Calu3 (cell line): ENCODE data around the gene MILR1. TPM values are rescaled to one million over a fixed set of nuclear protein-coding genes. Genes with fewer than 3 reads are reported as not detected.
"Not testable (repeated sequence)": the region's sequence is repeated elsewhere in the genome, so short reads cannot be mapped to it uniquely, and the experiment has no call there.

ENCODE experiments used
- BruUV-seq: library from RNA; stranded (reverse); fragments of 400-500 nt; replicated peaks from 2 replicates; lab custom pipeline; 2021; lab: Mats Ljungman, UMichigan
- CTCF ChIA-PET: fragments of 300-600 bp; sonication (Branson Sonifier 250); formaldehyde crosslinking; loops from one replicate; lab custom pipeline; 2022; ENCODE audit warnings: antibody characterized with exemption; lab: Charles Lee
- DNase-seq: peaks from one replicate; pipeline ENCODE4 v3.0.0; 2022
- H3K27ac Mint-ChIP-seq: one replicate; pipeline ENCODE4 v1.8.0; 2022; ENCODE audit warnings: mixed read lengths; ENCODE audit not compliant: unreplicated experiment
- H3K27me3 Mint-ChIP-seq: one replicate; pipeline ENCODE4 v1.8.0; 2022; ENCODE audit warnings: mixed read lengths; ENCODE audit not compliant: unreplicated experiment
- H3K36me3 Mint-ChIP-seq: one replicate; pipeline ENCODE4 v1.8.0; 2022; ENCODE audit warnings: mild to moderate bottlenecking, moderate library complexity, mixed read lengths; ENCODE audit not compliant: insufficient read depth, unreplicated experiment
- H3K4me1 Mint-ChIP-seq: one replicate; pipeline ENCODE4 v1.8.0; 2022; ENCODE audit warnings: mild to moderate bottlenecking, low read depth, mixed read lengths; ENCODE audit not compliant: unreplicated experiment
- H3K4me3 Mint-ChIP-seq: one replicate; pipeline ENCODE4 v1.8.0; 2022; ENCODE audit warnings: mild to moderate bottlenecking, low read depth, moderate library complexity, mixed read lengths; ENCODE audit not compliant: unreplicated experiment
- H3K9me3 Mint-ChIP-seq: one replicate; pipeline ENCODE4 v1.8.0; 2022; ENCODE audit warnings: low read depth, mixed read lengths; ENCODE audit not compliant: unreplicated experiment
- intact Hi-C: fragments of 100-400 bp; cut with micrococcal nuclease; formaldehyde crosslinking; loops from one replicate; pipeline ENCODE4 v1.10.0; 2022; ENCODE audit not compliant: unreplicated experiment
- total RNA-seq: library from RNA; stranded (reverse); gene quantifications from 2 replicates; pipeline ENCODE4 v1.2.3, GENCODE V29; 2022
- TF ChIP-seq, protein P1 (sequence below): fragments of 200-600 bp; IDR thresholded peaks from one replicate; pipeline ENCODE4 v1.8.0; 2022; ENCODE audit warnings: antibody characterized with exemption; ENCODE audit not compliant: unreplicated experiment

The MILR1 gene
- total RNA-seq, 1 experiment from 2014 or later: 7.6 TPM

DNA sequence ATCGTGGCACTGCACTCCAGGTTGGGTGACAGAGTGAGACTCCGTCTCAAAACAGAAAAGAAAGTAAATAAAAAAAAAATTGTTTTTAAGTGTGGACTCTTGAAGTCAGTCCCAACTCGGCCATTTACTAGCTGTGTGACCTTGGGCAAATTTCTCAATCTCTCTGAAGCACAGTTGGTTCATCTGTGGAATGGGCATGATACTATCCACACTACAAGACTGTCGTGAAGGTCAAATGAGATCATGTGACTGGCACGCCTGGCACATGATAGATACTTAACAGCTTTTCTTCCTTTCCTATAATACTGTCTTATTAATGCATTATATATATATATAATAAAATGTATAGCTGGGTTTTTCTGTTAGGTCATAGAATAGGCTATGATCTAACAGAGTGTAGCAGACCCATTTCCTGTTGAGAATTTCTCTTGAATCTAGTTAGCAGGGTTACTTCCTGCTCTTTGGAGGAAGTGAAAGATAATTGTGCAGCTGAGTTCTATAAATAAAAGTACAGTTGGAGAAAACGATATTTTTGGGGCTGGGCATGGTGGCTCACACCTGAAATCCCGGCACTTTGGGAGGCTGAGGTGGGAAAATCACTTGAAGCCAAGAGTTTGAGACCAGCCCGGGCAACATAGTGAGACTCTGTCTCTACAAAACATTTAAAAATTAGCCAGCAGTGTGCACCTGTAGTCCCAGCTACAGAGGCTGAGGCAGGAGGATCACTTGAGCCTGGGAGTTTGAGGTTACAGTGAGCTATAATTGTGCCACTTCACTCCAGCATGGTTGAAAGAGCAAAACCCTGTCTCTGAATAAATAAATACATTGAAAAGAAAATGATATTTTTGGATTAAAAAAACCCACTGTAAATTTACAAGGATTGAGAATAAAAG is 7.3 kb downstream of the MILR1 start:
- H3K4me3 Mint-ChIP-seq: no peak overlapping the region
- intact Hi-C loops: no loop called here
- H3K27ac Mint-ChIP-seq: no peak overlapping the region
- H3K4me1 Mint-ChIP-seq: peaks cover 9% of the 10 kb centered on the region
- TF ChIP-seq, protein P1, sequence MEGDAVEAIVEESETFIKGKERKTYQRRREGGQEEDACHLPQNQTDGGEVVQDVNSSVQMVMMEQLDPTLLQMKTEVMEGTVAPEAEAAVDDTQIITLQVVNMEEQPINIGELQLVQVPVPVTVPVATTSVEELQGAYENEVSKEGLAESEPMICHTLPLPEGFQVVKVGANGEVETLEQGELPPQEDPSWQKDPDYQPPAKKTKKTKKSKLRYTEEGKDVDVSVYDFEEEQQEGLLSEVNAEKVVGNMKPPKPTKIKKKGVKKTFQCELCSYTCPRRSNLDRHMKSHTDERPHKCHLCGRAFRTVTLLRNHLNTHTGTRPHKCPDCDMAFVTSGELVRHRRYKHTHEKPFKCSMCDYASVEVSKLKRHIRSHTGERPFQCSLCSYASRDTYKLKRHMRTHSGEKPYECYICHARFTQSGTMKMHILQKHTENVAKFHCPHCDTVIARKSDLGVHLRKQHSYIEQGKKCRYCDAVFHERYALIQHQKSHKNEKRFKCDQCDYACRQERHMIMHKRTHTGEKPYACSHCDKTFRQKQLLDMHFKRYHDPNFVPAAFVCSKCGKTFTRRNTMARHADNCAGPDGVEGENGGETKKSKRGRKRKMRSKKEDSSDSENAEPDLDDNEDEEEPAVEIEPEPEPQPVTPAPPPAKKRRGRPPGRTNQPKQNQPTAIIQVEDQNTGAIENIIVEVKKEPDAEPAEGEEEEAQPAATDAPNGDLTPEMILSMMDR: no peak
- no peak for DNase-seq
- H3K27me3 Mint-ChIP-seq: no peaks in the 10 kb centered on the region
- no peaks in the 10 kb centered on the region for H3K36me3 Mint-ChIP-seq
- CTCF ChIA-PET: no interaction called here
- BruUV-seq: no TSS peak
- no peaks in the 10 kb centered on the region for H3K9me3 Mint-ChIP-seq

DNA sequence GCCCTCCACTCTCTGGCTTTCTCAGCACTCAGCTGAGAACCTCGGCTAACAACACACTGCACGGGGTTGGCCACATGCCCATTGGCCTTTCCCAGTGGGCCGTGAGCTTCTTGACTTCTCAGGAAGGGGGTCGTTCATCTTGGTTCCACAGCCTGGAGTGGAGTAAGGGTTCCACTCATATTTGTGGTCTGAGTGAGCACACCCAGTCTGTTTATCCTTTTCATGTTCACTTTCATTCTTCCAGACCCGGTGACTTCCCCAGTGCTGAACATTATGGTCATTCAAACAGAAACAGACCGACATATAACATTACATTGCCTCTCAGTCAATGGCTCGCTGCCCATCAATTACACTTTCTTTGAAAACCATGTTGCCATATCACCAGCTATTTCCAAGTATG is 8.2 kb downstream of the MILR1 start:
- no peak for DNase-seq
- BruUV-seq: no TSS peak
- H3K4me3 Mint-ChIP-seq: no peak overlapping the region
- TF ChIP-seq, protein P1: no peak
- H3K9me3 Mint-ChIP-seq: no peaks in the 10 kb centered on the region
- CTCF ChIA-PET: no interaction called here
- intact Hi-C loops: no loop called here
- no peaks in the 10 kb centered on the region for H3K27me3 Mint-ChIP-seq
- no peaks in the 10 kb centered on the region for H3K36me3 Mint-ChIP-seq
- no peak overlapping the region for H3K27ac Mint-ChIP-seq
- peaks cover 9% of the 10 kb centered on the region for H3K4me1 Mint-ChIP-seq

GRCh38 chr17:64458756-64459155 is 9.8 kb downstream of the MILR1 start:
- no peaks in the 10 kb centered on the region for H3K9me3 Mint-ChIP-seq
- H3K4me3 Mint-ChIP-seq: no peak overlapping the region
- intact Hi-C loops: no loop called here
- peaks cover 9% of the 10 kb centered on the region for H3K4me1 Mint-ChIP-seq
- no peak for DNase-seq
- H3K27ac Mint-ChIP-seq: no peak overlapping the region
- no TSS peak for BruUV-seq
- CTCF ChIA-PET: no interaction called here
- TF ChIP-seq, protein P1: no peak
- no peaks in the 10 kb centered on the region for H3K27me3 Mint-ChIP-seq
- no peaks in the 10 kb centered on the region for H3K36me3 Mint-ChIP-seq

GRCh38 chr17:64459284-64459747 is 10.4 kb downstream of the MILR1 start:
- Mint-ChIP-seq H3K27me3 (no peaks in the 10 kb centered on the region), H3K36me3 (no peaks in the 10 kb centered on the region), H3K4me1 (peaks cover 9% of the 10 kb centered on the region), H3K4me3 (no peak overlapping the region), H3K9me3 (no peaks in the 10 kb centered on the region), H3K27ac (no peak overlapping the region)
- peak; percentile 40 for DNase-seq
- CTCF ChIA-PET: no interaction called here
- intact Hi-C loops: no loop called here
- TF ChIP-seq, protein P1: no peak
- BruUV-seq: no TSS peak

DNA sequence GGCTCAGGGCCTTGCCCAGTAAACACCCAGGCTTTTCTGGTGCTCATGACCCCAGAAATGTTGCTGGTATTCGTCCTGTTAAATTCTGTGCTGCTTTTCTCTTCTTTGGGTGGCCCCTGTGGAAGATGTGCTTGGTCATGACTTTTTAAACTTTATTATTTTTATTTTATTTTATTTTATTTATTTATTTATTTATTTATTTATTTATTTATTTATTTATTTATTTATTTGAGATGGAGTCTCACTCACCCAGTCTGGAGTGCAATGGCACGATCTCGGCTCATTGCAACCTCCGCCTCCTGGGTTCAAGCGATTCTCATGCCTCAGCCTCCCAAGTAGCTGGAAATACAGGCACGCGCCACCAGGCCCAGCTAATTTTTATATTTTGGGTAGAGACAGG is 10.9 kb downstream of the MILR1 start:
- H3K36me3 Mint-ChIP-seq, CTCF ChIA-PET, H3K27me3 Mint-ChIP-seq, H3K27ac Mint-ChIP-seq, intact Hi-C loops, H3K4me1 Mint-ChIP-seq, H3K9me3 Mint-ChIP-seq, H3K4me3 Mint-ChIP-seq, BruUV-seq, DNase-seq: not testable (repeated sequence)
